K562 (cell line): ENCODE results near the gene CCDC106.

Experiments used
- CTBP1 ChIP-seq: fragments of 450-650 bp; IDR thresholded peaks from 2 replicates; pipeline ENCODE4 v1.6.1; 2016; ENCODE audit warnings: borderline replicate concordance
- CTCF ChIP-seq, 3 experiments: IDR thresholded peaks in 2 of 3; conservative IDR thresholded peaks in 1 of 3; 2 replicates each; pipeline ENCODE4 v1.5.1; 2011 to 2012; ENCODE audit warnings: low read length in 3 of 3, mild to moderate bottlenecking in 3 of 3, control low read depth in 2 of 3, improper control_type of control experiment in 1 of 3, inconsistent platforms in 1 of 3, low read depth in 1 of 3, mixed read lengths in 1 of 3, moderate library complexity in 1 of 3; ENCODE audit not compliant: insufficient read depth in 2 of 3
- FOXK2 ChIP-seq, 2 experiments: fragments of 450-650 bp; IDR thresholded peaks in 1 of 2; conservative IDR thresholded peaks in 1 of 2; 2 replicates each; pipeline ENCODE4 v1.6.1; 2016; ENCODE audit warnings: low read depth in 2 of 2, mild to moderate bottlenecking in 1 of 2
- HDAC1 ChIP-seq, 2 experiments: fragments of 450-650 bp; IDR thresholded peaks; 2 replicates each; pipeline ENCODE4 v1.6.1; 2016 to 2017; ENCODE audit warnings: inconsistent platforms in 1 of 2, mild to moderate bottlenecking in 1 of 2, moderate library complexity in 1 of 2
- IRF1 ChIP-seq: sonication (generic); formaldehyde crosslinking; IDR thresholded peaks from 2 replicates; pipeline ENCODE4 v1.8.0; 2022; ENCODE audit warnings: missing genetic modification reagents, mild to moderate bottlenecking, borderline replicate concordance
- MCM3 ChIP-seq: fragments of 450-650 bp; IDR thresholded peaks from 2 replicates; pipeline ENCODE4 v1.6.1; 2016
- SP2 ChIP-seq: IDR thresholded peaks from 2 replicates; pipeline ENCODE4 v1.6.1; 2011; ENCODE audit warnings: mild to moderate bottlenecking, low read depth, low read length, moderate library complexity; ENCODE audit not compliant: poor library complexity, severe bottlenecking; ENCODE audit errors: extremely low read depth
- TAF9B ChIP-seq: fragments of 450-650 bp; IDR thresholded peaks from 2 replicates; pipeline ENCODE4 v1.6.1; 2018; ENCODE audit warnings: mild to moderate bottlenecking; ENCODE audit not compliant: partially characterized antibody
- ZFP36 ChIP-seq: fragments of 150-350 bp; IDR thresholded peaks from 2 replicates; pipeline ENCODE4 v1.6.1; 2018; ENCODE audit warnings: low read length, low read depth; ENCODE audit not compliant: partially characterized antibody
- ZNF551 ChIP-seq: fragments of 250-450 bp; sonication (Bioruptor Pico); IDR thresholded peaks from 2 replicates; pipeline ENCODE4 v1.5.0; 2021; ENCODE audit warnings: mild to moderate bottlenecking, moderate library complexity

GRCh38 chr19:55603581-55604292 is 44.3 kb upstream of the CCDC106 start:
- TF ChIP-seq SP2 = no peak
- no peak for TF ChIP-seq ZFP36
- no peak for TF ChIP-seq IRF1 (CRISPR knock-in tag)
- no peak for TF ChIP-seq MCM3
- no peak for TF ChIP-seq CTBP1
- no peak for TF ChIP-seq ZNF551 (CRISPR knock-in tag)
- TF ChIP-seq CTCF (IDR thresholded peaks at IDR 0.05 in 2 of 3, conservative IDR thresholded peaks at IDR 0.05 in 1 of 3; ENCODE audit: insufficient read depth in 2 of 3, low read depth in 1 of 3, low read length in 3 of 3) = no peak
- no peak for TF ChIP-seq FOXK2 (conservative IDR thresholded peaks at IDR 0.05 in 1 of 2, IDR thresholded peaks at IDR 0.05 in 1 of 2; ENCODE audit: low read depth in 2 of 2)
- TF ChIP-seq HDAC1 (IDR thresholded peaks at IDR 0.05) = no peak
- no peak for TF ChIP-seq TAF9B
